Measurements from ENCODE around the gene OR6Y1.

GRCh38 chr1:158570480-158570879, 16.3 kb upstream of the OR6Y1 start, which contains the start of gene OR6P1:
- TF ChIP-seq, protein P1, sequence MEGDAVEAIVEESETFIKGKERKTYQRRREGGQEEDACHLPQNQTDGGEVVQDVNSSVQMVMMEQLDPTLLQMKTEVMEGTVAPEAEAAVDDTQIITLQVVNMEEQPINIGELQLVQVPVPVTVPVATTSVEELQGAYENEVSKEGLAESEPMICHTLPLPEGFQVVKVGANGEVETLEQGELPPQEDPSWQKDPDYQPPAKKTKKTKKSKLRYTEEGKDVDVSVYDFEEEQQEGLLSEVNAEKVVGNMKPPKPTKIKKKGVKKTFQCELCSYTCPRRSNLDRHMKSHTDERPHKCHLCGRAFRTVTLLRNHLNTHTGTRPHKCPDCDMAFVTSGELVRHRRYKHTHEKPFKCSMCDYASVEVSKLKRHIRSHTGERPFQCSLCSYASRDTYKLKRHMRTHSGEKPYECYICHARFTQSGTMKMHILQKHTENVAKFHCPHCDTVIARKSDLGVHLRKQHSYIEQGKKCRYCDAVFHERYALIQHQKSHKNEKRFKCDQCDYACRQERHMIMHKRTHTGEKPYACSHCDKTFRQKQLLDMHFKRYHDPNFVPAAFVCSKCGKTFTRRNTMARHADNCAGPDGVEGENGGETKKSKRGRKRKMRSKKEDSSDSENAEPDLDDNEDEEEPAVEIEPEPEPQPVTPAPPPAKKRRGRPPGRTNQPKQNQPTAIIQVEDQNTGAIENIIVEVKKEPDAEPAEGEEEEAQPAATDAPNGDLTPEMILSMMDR (IDR thresholded peaks at IDR 0.05; ENCODE audit: low read depth, low read length): no peak
- TF ChIP-seq, protein P2, sequence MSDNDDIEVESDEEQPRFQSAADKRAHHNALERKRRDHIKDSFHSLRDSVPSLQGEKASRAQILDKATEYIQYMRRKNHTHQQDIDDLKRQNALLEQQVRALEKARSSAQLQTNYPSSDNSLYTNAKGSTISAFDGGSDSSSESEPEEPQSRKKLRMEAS (IDR thresholded peaks at IDR 0.05; ENCODE audit: low read depth, low read length): no peak
- TF ChIP-seq POLR2A (IDR thresholded peaks at IDR 0.05; ENCODE audit: extremely low read depth, insufficient read length) (no peak), MYC (IDR thresholded peaks at IDR 0.05; ENCODE audit: low read depth, low read length) (no peak)

Data from NB4 (cell line).